Stimulated activated CD4-positive, alpha-beta T cell treated with anti-CD3 and anti-CD28 coated beads, TNF-alpha, amount 100 ng/mL, for 4 hours (primary cell): ENCODE measurements around the gene ZSWIM6.

Experiments used
- DNase-seq, 3 experiments: peaks; one replicate each; pipeline ENCODE4 v3.0.0-alpha.2; 2020; ENCODE audit warnings: low read depth in 3 of 3

The ZSWIM6 gene

GRCh38 chr5:61441742-61442141 lies 109.7 kb downstream of the ZSWIM6 start:
- DNase-seq, result no peak

- no peak for DNase-seq
Measured at GRCh38 chr5:61447780-61448495, 115.9 kb downstream of the ZSWIM6 start.

GRCh38 chr5:61449804-61450492 lies 117.9 kb downstream of the ZSWIM6 start:
- no peak for DNase-seq

- no peak for DNase-seq
Measured at GRCh38 chr5:61450493-61451279, 118.6 kb downstream of the ZSWIM6 start.

- no peak for DNase-seq
Measured at GRCh38 chr5:61455179-61456006, 123.3 kb downstream of the ZSWIM6 start.

- DNase-seq, result no peak
Measured at GRCh38 chr5:61460471-61460870, 128.4 kb downstream of the ZSWIM6 start.

GRCh38 chr5:61461417-61461816 lies 129.4 kb downstream of the ZSWIM6 start:
- DNase-seq, result no peak

GRCh38 chr5:61461926-61462325 lies 129.9 kb downstream of the ZSWIM6 start:
- DNase-seq, result no peak

GRCh38 chr5:61463596-61463995 lies 131.5 kb downstream of the ZSWIM6 start:
- no peak for DNase-seq

- DNase-seq, result no peak
Measured at GRCh38 chr5:61464512-61464911, 132.5 kb downstream of the ZSWIM6 start.

GRCh38 chr5:61465066-61465465 lies 133.0 kb downstream of the ZSWIM6 start:
- no peak for DNase-seq

GRCh38 chr5:61465496-61465895 lies 133.4 kb downstream of the ZSWIM6 start:
- no peak for DNase-seq

GRCh38 chr5:61466017-61466416 lies 134.0 kb downstream of the ZSWIM6 start:
- DNase-seq, result no peak

GRCh38 chr5:61467766-61468482 lies 135.9 kb downstream of the ZSWIM6 start:
- no peak for DNase-seq

- no peak for DNase-seq
Measured at GRCh38 chr5:61468483-61468865, 136.4 kb downstream of the ZSWIM6 start.

- no peak for DNase-seq
Measured at GRCh38 chr5:61471352-61471751, 139.3 kb downstream of the ZSWIM6 start.

- no peak for DNase-seq
Measured at GRCh38 chr5:61472172-61472958, 140.3 kb downstream of the ZSWIM6 start.

- no peak for DNase-seq
Measured at GRCh38 chr5:61474746-61475145, 142.7 kb downstream of the ZSWIM6 start.

GRCh38 chr5:61477788-61478187 lies 145.7 kb downstream of the ZSWIM6 start:
- no peak for DNase-seq
